Panc1 (cell line): ENCODE measurements around the gene DDX20. TPM values are rescaled to one million over a fixed set of nuclear protein-coding genes. Genes with fewer than 3 reads are reported as not detected.

Experiments
- ATAC-seq: fragments of 200-7000 bp; cut with Tn5 transposase; 2 replicates; pipeline ENCODE4 v1.9.1; 2020; ENCODE audit warnings: mild to moderate bottlenecking, moderate library complexity
- BruUV-seq: library from RNA; stranded (reverse); fragments of 400-500 nt; replicated peaks from 2 replicates; lab custom pipeline; 2021; lab: Mats Ljungman, UMichigan
- CTCF ChIA-PET: fragments of 300-600 bp; sonication (Branson Sonifier 250); formaldehyde crosslinking; loops from one replicate; lab custom pipeline; 2022; ENCODE audit warnings: antibody characterized with exemption; lab: Charles Lee
- POLR2A ChIA-PET: fragments of 300-600 bp; sonication (Branson Sonifier 250); formaldehyde crosslinking; loops from one replicate; lab custom pipeline; 2022; ENCODE audit warnings: antibody characterized with exemption; lab: Charles Lee
- DNase-seq: peaks from one replicate; pipeline ENCODE4 v3.0.0-alpha.2; 2010; ENCODE audit warnings: low read depth, low spot score
- H3K27ac ChIP-seq: 2 replicates; pipeline ENCODE4 v1.5.1; 2011; ENCODE audit warnings: mild to moderate bottlenecking, low read length, inconsistent platforms
- H3K27me3 ChIP-seq: fragments of 200-500 bp; sonication (Bioruptor generic); 2 replicates; pipeline ENCODE4 v1.6.0; 2014; ENCODE audit warnings: low read length, inconsistent platforms; ENCODE audit not compliant: control insufficient read depth, insufficient read depth
- H3K36me3 ChIP-seq: fragments of 200-500 bp; sonication (Bioruptor generic); 2 replicates; pipeline ENCODE4 v1.5.1; 2014; ENCODE audit warnings: inconsistent platforms, mild to moderate bottlenecking, low read length, moderate library complexity; ENCODE audit not compliant: control insufficient read depth, insufficient read depth
- H3K4me1 ChIP-seq: 2 replicates; pipeline ENCODE4 v1.5.1; 2011; ENCODE audit warnings: inconsistent platforms, mild to moderate bottlenecking, low read length, moderate library complexity; ENCODE audit not compliant: control insufficient read depth, insufficient read depth
- H3K4me3 ChIP-seq, 2 experiments: 2 replicates each; pipeline ENCODE4 v1.5.1; 2011 to 2012; ENCODE audit warnings: low read depth in 2 of 2, low read length in 2 of 2, mild to moderate bottlenecking in 2 of 2, inconsistent platforms in 1 of 2, moderate library complexity in 1 of 2
- H3K9me3 ChIP-seq: fragments of 200-500 bp; sonication (Bioruptor generic); 2 replicates; pipeline ENCODE4 v1.5.1; 2014; ENCODE audit warnings: low read depth, mild to moderate bottlenecking, inconsistent platforms, low read length, moderate library complexity; ENCODE audit not compliant: control insufficient read depth, insufficient read depth
- POLR2AphosphoS5 ChIP-seq: IDR thresholded peaks from 2 replicates; pipeline ENCODE4 v1.6.1; 2012; ENCODE audit warnings: mild to moderate bottlenecking, low read depth, low read length, moderate library complexity
- REST ChIP-seq, 2 experiments: IDR thresholded peaks; 2 replicates each; pipeline ENCODE4 v1.6.1; 2011 to 2012; ENCODE audit warnings: low read depth in 2 of 2, control low read depth in 1 of 2, low read length in 1 of 2, mild to moderate bottlenecking in 1 of 2, moderate library complexity in 1 of 2; ENCODE audit not compliant: insufficient read depth in 1 of 2
- SIN3A ChIP-seq: IDR thresholded peaks from 2 replicates; pipeline ENCODE4 v1.6.1; 2012; ENCODE audit warnings: low read depth, mild to moderate bottlenecking, low read length, moderate library complexity, borderline replicate concordance; ENCODE audit not compliant: insufficient read depth
- TCF7L2 ChIP-seq: IDR thresholded peaks from 2 replicates; pipeline ENCODE4 v1.6.1; 2011; ENCODE audit warnings: mild to moderate bottlenecking, low read depth, low read length, inconsistent platforms
- in situ Hi-C: cut with HindIII; loops from 2 replicates; pipeline ENCODE4 v1.10.0; 2016; ENCODE audit warnings: low sequenced_read_pairs, low pct_unique_long_range_greater_than_20kb
- intact Hi-C: fragments of 100-400 bp; cut with micrococcal nuclease; formaldehyde crosslinking; loops from one replicate; pipeline ENCODE4 v1.10.0; 2022; ENCODE audit not compliant: unreplicated experiment
- total RNA-seq: library from RNA; stranded (reverse); gene quantifications from one replicate; pipeline ENCODE4 v1.2.1, GENCODE V29; 2021; ENCODE audit not compliant: unreplicated experiment
- TF ChIP-seq, protein P1 (sequence below): fragments of 450-650 bp; IDR thresholded peaks from 2 replicates; pipeline ENCODE4 v1.5.1; 2017; ENCODE audit warnings: mild to moderate bottlenecking

The DDX20 gene
- total RNA-seq, 1 experiment from 2014 or later = 9.1 TPM

GRCh38 chr1:111743679-111744101, 12.0 kb upstream of the DDX20 start:
- POLR2A ChIA-PET = no interaction called here

DNA sequence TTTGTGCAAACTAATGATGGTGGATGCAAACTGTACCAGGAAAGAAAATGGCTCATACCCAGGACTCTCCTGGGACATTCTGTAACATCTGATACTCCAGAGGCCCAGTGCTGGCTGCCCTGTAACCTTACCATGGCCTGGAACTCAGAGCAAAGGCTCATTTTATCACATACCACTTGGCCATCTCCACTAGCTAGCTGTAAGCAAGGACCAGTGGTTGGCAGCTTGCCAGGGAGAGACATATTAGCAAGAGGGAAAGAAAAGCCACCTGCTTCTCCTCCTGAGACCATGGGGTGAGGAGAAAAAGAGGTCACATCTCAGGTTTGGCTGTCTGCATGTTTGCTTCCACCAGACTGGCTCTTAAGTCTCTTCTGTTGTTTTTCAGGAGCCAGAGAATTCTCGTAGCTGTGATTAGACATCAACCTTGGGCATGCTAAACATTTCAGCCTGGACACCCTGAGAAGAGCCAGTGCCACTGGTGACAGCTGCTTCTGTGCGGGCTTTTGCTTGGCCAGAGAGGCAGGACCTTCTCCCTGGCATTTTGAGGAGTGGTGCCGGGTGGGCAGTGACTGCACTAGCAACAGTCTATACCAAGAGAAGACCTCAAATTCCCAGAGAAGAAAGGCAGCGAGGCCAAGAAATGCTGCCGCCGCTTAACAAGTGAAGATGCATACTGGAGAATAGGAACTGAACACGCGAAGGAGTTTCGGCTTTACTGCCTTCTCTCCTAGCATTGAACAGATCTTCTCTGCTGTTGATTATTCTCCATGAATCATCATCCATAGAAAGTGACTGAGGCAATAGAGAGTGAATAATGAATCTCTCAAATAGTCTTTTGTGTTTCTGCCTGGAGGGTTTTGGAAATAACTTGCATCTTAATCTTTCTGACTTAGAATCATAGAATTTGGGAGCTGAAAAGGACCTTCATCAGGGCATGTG, 9.8 kb upstream of the DDX20 start:
- Histone ChIP-seq H3K27ac (no peak overlapping the region), H3K36me3 (no peaks in the 10 kb centered on the region), H3K4me1 (no peaks in the 10 kb centered on the region), H3K9me3 (no peaks in the 10 kb centered on the region), H3K4me3 (no peak overlapping the region), H3K27me3 (no peaks in the 10 kb centered on the region)
- POLR2A ChIA-PET = interaction anchor here (0.6 kb wide), 1 partner anchor 892 kb away, joined by 5 read pairs; no protein-coding TSS in a partner anchor
- ATAC-seq (no peak), DNase-seq (no peak)
- BruUV-seq = no TSS peak
- in situ Hi-C loops = no loop called here
- TF ChIP-seq POLR2AphosphoS5 = no peak
- no peak for TF ChIP-seq SIN3A
- TF ChIP-seq REST (IDR thresholded peaks at IDR 0.05; ENCODE audit: insufficient read depth in 1 of 2, low read depth in 2 of 2, low read length in 1 of 2) = no peak
- TF ChIP-seq TCF7L2 = no peak
- TF ChIP-seq, protein P1, sequence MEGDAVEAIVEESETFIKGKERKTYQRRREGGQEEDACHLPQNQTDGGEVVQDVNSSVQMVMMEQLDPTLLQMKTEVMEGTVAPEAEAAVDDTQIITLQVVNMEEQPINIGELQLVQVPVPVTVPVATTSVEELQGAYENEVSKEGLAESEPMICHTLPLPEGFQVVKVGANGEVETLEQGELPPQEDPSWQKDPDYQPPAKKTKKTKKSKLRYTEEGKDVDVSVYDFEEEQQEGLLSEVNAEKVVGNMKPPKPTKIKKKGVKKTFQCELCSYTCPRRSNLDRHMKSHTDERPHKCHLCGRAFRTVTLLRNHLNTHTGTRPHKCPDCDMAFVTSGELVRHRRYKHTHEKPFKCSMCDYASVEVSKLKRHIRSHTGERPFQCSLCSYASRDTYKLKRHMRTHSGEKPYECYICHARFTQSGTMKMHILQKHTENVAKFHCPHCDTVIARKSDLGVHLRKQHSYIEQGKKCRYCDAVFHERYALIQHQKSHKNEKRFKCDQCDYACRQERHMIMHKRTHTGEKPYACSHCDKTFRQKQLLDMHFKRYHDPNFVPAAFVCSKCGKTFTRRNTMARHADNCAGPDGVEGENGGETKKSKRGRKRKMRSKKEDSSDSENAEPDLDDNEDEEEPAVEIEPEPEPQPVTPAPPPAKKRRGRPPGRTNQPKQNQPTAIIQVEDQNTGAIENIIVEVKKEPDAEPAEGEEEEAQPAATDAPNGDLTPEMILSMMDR = no peak
- intact Hi-C loops = loop anchor here (2.0 to 10.0 kb wide), 2 partner anchors 31 to 261 kb away; no protein-coding TSS in a partner anchor
- CTCF ChIA-PET = interaction anchor here (0.6 to 0.8 kb wide), 2 partner anchors 153 to 229 kb away, joined by 3 to 5 read pairs; no protein-coding TSS in a partner anchor

More at GRCh38 chr1:111743679-111744101, 12.0 kb upstream of the DDX20 start:
- intact Hi-C loops = loop anchor here (10.0 kb wide), 1 partner anchor 259 kb away; no protein-coding TSS in a partner anchor
- no peak overlapping the region for H3K4me3 ChIP-seq
- CTCF ChIA-PET = no interaction called here
- H3K27ac ChIP-seq = no peak overlapping the region
- H3K36me3 ChIP-seq = no peaks in the 10 kb centered on the region
- no peak for TF ChIP-seq TCF7L2
- no TSS peak for BruUV-seq
- DNase-seq (no peak), ATAC-seq (no peak)
- H3K4me1 ChIP-seq = no peaks in the 10 kb centered on the region
- H3K9me3 ChIP-seq = no peaks in the 10 kb centered on the region
- H3K27me3 ChIP-seq = no peaks in the 10 kb centered on the region
- in situ Hi-C loops = no loop called here
